HT-29 (cell line): ENCODE data around the gene FAM118B. TPM values are rescaled to one million over a fixed set of nuclear protein-coding genes. Genes with fewer than 3 reads are reported as not detected.

Source experiments
- DNase-seq: peaks from one replicate; pipeline ENCODE4 v3.0.0-alpha.2; 2015; ENCODE audit warnings: low spot score
- total RNA-seq: library from RNA; depleted of rRNA; stranded (reverse); fragments of >200 nt; shearing (Covaris generic); gene quantifications from 2 replicates; pipeline ENCODE4 v1.2.3, GENCODE V29; 2014

The FAM118B gene
- total RNA-seq, 1 experiment from 2014 or later, result 16.3 TPM

- no peak for DNase-seq
Observed at GRCh38 chr11:126186708-126187529, 24.7 kb upstream of the FAM118B start.

GRCh38 chr11:126188332-126189108, 23.1 kb upstream of the FAM118B start:
- no peak for DNase-seq

- DNase-seq, result no peak
Observed at GRCh38 chr11:126189109-126189929, 22.3 kb upstream of the FAM118B start.

GRCh38 chr11:126190792-126191191, 20.8 kb upstream of the FAM118B start:
- DNase-seq, result no peak

GRCh38 chr11:126191379-126192073, 20.1 kb upstream of the FAM118B start:
- no peak for DNase-seq

GRCh38 chr11:126192361-126192760, 19.2 kb upstream of the FAM118B start:
- no peak for DNase-seq

- DNase-seq, result no peak
Observed at GRCh38 chr11:126193038-126193478, 18.5 kb upstream of the FAM118B start.

- DNase-seq, result peak; percentile 78
Observed at GRCh38 chr11:126194121-126194543, 17.4 kb upstream of the FAM118B start.

GRCh38 chr11:126195119-126195518, 16.5 kb upstream of the FAM118B start:
- DNase-seq, result no peak

- no peak for DNase-seq
Observed at GRCh38 chr11:126197277-126197939, 14.2 kb upstream of the FAM118B start.

- DNase-seq, result no peak
Observed at GRCh38 chr11:126198648-126199047, 12.9 kb upstream of the FAM118B start.

- no peak for DNase-seq
Observed at GRCh38 chr11:126202646-126203359, 8.8 kb upstream of the FAM118B start.

GRCh38 chr11:126205359-126205758, 6.2 kb upstream of the FAM118B start:
- no peak for DNase-seq

GRCh38 chr11:126207896-126208295, 3.7 kb upstream of the FAM118B start:
- no peak for DNase-seq

- DNase-seq, result no peak
Observed at GRCh38 chr11:126210871-126211235, 729 bp upstream of the FAM118B start.

- DNase-seq, result no peak
Observed at GRCh38 chr11:126212089-126212660, 593 bp downstream of the FAM118B start.

- no peak for DNase-seq
Observed at GRCh38 chr11:126214441-126214840, 2.9 kb downstream of the FAM118B start.

- peak; percentile 82 for DNase-seq
Observed at GRCh38 chr11:126214841-126215240, 3.3 kb downstream of the FAM118B start.

GRCh38 chr11:126216526-126217305, 5.1 kb downstream of the FAM118B start:
- DNase-seq, result no peak
